GM23338 (cell line): ENCODE data around the gene DENND4A. TPM values are rescaled to one million over a fixed set of nuclear protein-coding genes. Genes with fewer than 3 reads are reported as not detected.

Experiments
- ATAC-seq: fragments of 200-7000 bp; cut with Tn5 transposase; 3 replicates; pipeline ENCODE4 v1.9.1; 2020
- DNase-seq: peaks from one replicate; pipeline ENCODE4 v3.0.0-alpha.2; 2015; ENCODE audit warnings: low spot score
- H2AFZ ChIP-seq: fragments of 200-600 bp; sonication (generic); 2 replicates; pipeline ENCODE4 v1.8.0; 2016; ENCODE audit warnings: antibody characterized with exemption, mild to moderate bottlenecking, moderate library complexity
- H3F3A ChIP-seq: fragments of 200-600 bp; sonication (generic); replicated peaks from 2 replicates; pipeline ENCODE4 v1.8.0; 2017; ENCODE audit warnings: antibody characterized with exemption, mixed run types, low read depth
- H3K27ac ChIP-seq: fragments of 200-600 bp; sonication (generic); 2 replicates; pipeline ENCODE4 v1.6.1; 2016; ENCODE audit warnings: low read depth
- H3K27me3 ChIP-seq: fragments of 200-600 bp; sonication (generic); 2 replicates; pipeline ENCODE4 v1.8.0; 2016; ENCODE audit warnings: mild to moderate bottlenecking, mixed run types, moderate library complexity; ENCODE audit not compliant: insufficient read depth
- H3K36me3 ChIP-seq: fragments of 200-600 bp; sonication (generic); 2 replicates; pipeline ENCODE4 v1.8.0; 2016; ENCODE audit warnings: mild to moderate bottlenecking; ENCODE audit not compliant: insufficient read depth
- H3K4me1 ChIP-seq: fragments of 200-600 bp; sonication (generic); 2 replicates; pipeline ENCODE4 v1.8.0; 2016; ENCODE audit warnings: mild to moderate bottlenecking, moderate library complexity; ENCODE audit not compliant: insufficient read depth
- H3K4me2 ChIP-seq: fragments of 200-600 bp; sonication (generic); 2 replicates; pipeline ENCODE4 v1.7.1; 2017; ENCODE audit warnings: mixed run types
- H3K4me3 ChIP-seq: fragments of 200-600 bp; sonication (generic); 2 replicates; pipeline ENCODE4 v1.6.1; 2016; ENCODE audit warnings: mixed run types
- H3K79me2 ChIP-seq: fragments of 200-600 bp; sonication (generic); replicated peaks from 2 replicates; pipeline ENCODE4 v1.8.0; 2017; ENCODE audit warnings: mild to moderate bottlenecking; ENCODE audit not compliant: insufficient read depth
- H3K9me2 ChIP-seq: fragments of 200-600 bp; sonication (generic); 2 replicates; pipeline ENCODE4 v1.8.0; 2017; ENCODE audit not compliant: insufficient read depth
- H4K20me1 ChIP-seq: fragments of 200-600 bp; sonication (generic); replicated peaks from 2 replicates; pipeline ENCODE4 v1.8.0; 2017; ENCODE audit warnings: mild to moderate bottlenecking; ENCODE audit not compliant: insufficient read depth
- H3K27ac Mint-ChIP-seq: 2 replicates; pipeline ENCODE4 v1.8.0; 2020; ENCODE audit warnings: inconsistent platforms, mild to moderate bottlenecking, moderate library complexity, mixed read lengths
- H3K27me3 Mint-ChIP-seq: 3 replicates; pipeline ENCODE4 v1.8.0; 2022; ENCODE audit warnings: low read depth, mild to moderate bottlenecking, moderate library complexity, mixed read lengths, inconsistent platforms; ENCODE audit not compliant: insufficient read depth, poor library complexity
- H3K36me3 Mint-ChIP-seq: 3 replicates; pipeline ENCODE4 v1.8.0; 2021; ENCODE audit warnings: low read depth, mild to moderate bottlenecking, inconsistent platforms, moderate library complexity, mixed read lengths
- H3K4me1 Mint-ChIP-seq: 3 replicates; pipeline ENCODE4 v1.8.0; 2020; ENCODE audit warnings: mild to moderate bottlenecking, inconsistent platforms, mixed read lengths
- H3K4me3 Mint-ChIP-seq: 3 replicates; pipeline ENCODE4 v1.8.0; 2021; ENCODE audit warnings: moderate library complexity, mild to moderate bottlenecking, inconsistent platforms, mixed read lengths
- H3K9me3 Mint-ChIP-seq: 3 replicates; pipeline ENCODE4 v1.8.0; 2020; ENCODE audit warnings: moderate library complexity, mild to moderate bottlenecking, inconsistent platforms, mixed read lengths
- CREB1 ChIP-seq: fragments of 250-450 bp; sonication (Bioruptor Pico); IDR thresholded peaks from 2 replicates; pipeline ENCODE4 v1.5.0; 2020; ENCODE audit warnings: low read depth, mild to moderate bottlenecking, moderate library complexity
- CTCF ChIP-seq, 2 experiments: fragments of 200-600 bp in 1 of 2; sonication (generic) in 1 of 2; conservative IDR thresholded peaks; 2 replicates each; pipeline versions ENCODE4 v1.5.1 to v1.6.1; 2016 to 2017; ENCODE audit warnings: antibody characterized with exemption in 2 of 2, low read depth in 2 of 2, mild to moderate bottlenecking in 2 of 2, moderate library complexity in 1 of 2
- ETS1 ChIP-seq: IDR thresholded peaks from 2 replicates; pipeline ENCODE4 v1.6.1; 2016; ENCODE audit warnings: antibody characterized with exemption
- EZH2 ChIP-seq: fragments of 200-600 bp; sonication (generic); IDR thresholded peaks from one replicate; pipeline ENCODE4 v1.8.0; 2017; ENCODE audit warnings: antibody characterized with exemption, mild to moderate bottlenecking, low read depth; ENCODE audit not compliant: unreplicated experiment
- REST ChIP-seq: IDR thresholded peaks from one replicate; pipeline ENCODE4 v1.6.1; 2018; ENCODE audit warnings: antibody characterized with exemption; ENCODE audit not compliant: unreplicated experiment
- ZNF114 ChIP-seq: fragments of 250-450 bp; sonication (Bioruptor Pico); IDR thresholded peaks from 2 replicates; pipeline ENCODE4 v1.5.0; 2020; ENCODE audit warnings: mild to moderate bottlenecking, moderate library complexity
- ZNF462 ChIP-seq: fragments of 250-450 bp; sonication (Bioruptor Pico); IDR thresholded peaks from 2 replicates; pipeline ENCODE4 v1.5.0; 2020; ENCODE audit warnings: mild to moderate bottlenecking, moderate library complexity
- polyA plus RNA-seq: library from polyadenylated mRNA; unstranded; fragments of >200 nt; fragmentation: Nextera tagmentation; extraction: Ambion mirVana; gene quantifications from 2 replicates; pipeline ENCODE4 v1.2.1, GENCODE V29; 2016
- total RNA-seq: library from RNA; depleted of rRNA; stranded (reverse); fragments of >200 nt; shearing (Covaris generic); gene quantifications from 2 replicates; pipeline ENCODE4 v1.2.3, GENCODE V29; 2014

Gene DENND4A
- total and polyA plus RNA-seq, 2 experiments from 2014 or later, result 3.4 to 9.0 TPM

- TF ChIP-seq ZNF462 (CRISPR knock-in tag) (no peak), ETS1 (no peak), CTCF (conservative IDR thresholded peaks at IDR 0.05; ENCODE audit: low read depth in 2 of 2) (no peak)
Observed at GRCh38 chr15:65827065-65827464, 35.0 kb upstream of the DENND4A start (continued).

- DNase-seq (no peak), ATAC-seq (no peak)
- Histone ChIP-seq H3K9me2 (no peaks in the 10 kb centered on the region), H2AFZ (no peak overlapping the region), H3K4me3 (no peak overlapping the region), H3K27ac (no peak overlapping the region), H3K36me3 (no peaks in the 10 kb centered on the region), H3K79me2 (no peaks in the 10 kb centered on the region), H3K4me1 (peaks cover 18% of the 10 kb centered on the region), H3K27me3 (no peaks in the 10 kb centered on the region), H4K20me1 (no peaks in the 10 kb centered on the region), H3F3A (no peaks in the 10 kb centered on the region), H3K4me2 (no peak overlapping the region)
- Mint-ChIP-seq H3K36me3 (no peaks in the 10 kb centered on the region), H3K4me1 (peaks cover 20% of the 10 kb centered on the region; the same call in 2 of the 3 replicates), H3K27ac (no peak overlapping the region), H3K27me3 (peaks cover 5% of the 10 kb centered on the region), H3K9me3 (no peaks in the 10 kb centered on the region), H3K4me3 (no peak overlapping the region)
- no peak for TF ChIP-seq EZH2
- no peak for TF ChIP-seq REST
- TF ChIP-seq CREB1 (CRISPR knock-in tag), result no peak
- TF ChIP-seq ZNF114 (CRISPR knock-in tag), result no peak
Observed at GRCh38 chr15:65824941-65825544, 33.0 kb upstream of the DENND4A start.
